Transverse colon (tissue), 4 donors: Measurements from ENCODE around the gene ACACA. TPM values are rescaled to one million over a fixed set of nuclear protein-coding genes. Genes with fewer than 3 reads are reported as not detected.

Source experiments
- DNase-seq: peaks from one replicate; pipeline ENCODE4 v3.0.0-alpha.2; 2019
- H3K27ac ChIP-seq, 4 donors: fragments of 200-600 bp; sonication (generic); 2 replicates each; pipeline ENCODE4 v1.5.1; 2016 to 2018; ENCODE audit warnings: inconsistent platforms in 4 of 4
- H3K27me3 ChIP-seq: fragments of 200-600 bp; sonication (generic); 2 replicates; pipeline ENCODE4 v1.5.1; 2017; ENCODE audit warnings: inconsistent platforms
- H3K36me3 ChIP-seq, 4 donors: fragments of 200-600 bp; sonication (generic); 2 replicates each; pipeline ENCODE4 v1.5.1; 2017 to 2019; ENCODE audit warnings: inconsistent platforms in 4 of 4
- H3K4me1 ChIP-seq, 4 donors: fragments of 200-600 bp; sonication (generic); 2 replicates each; pipeline ENCODE4 v1.5.1; 2017 to 2020; ENCODE audit warnings: inconsistent platforms in 4 of 4
- H3K4me3 ChIP-seq, 4 donors: fragments of 200-600 bp; sonication (generic); 1 replicate in 1 of 4; 2 replicates in 3 of 4; pipeline versions ENCODE4 v1.5.1 to v1.6.1; 2017 to 2019; ENCODE audit warnings: inconsistent platforms in 4 of 4
- H3K9me3 ChIP-seq, 2 donors: fragments of 200-600 bp; sonication (generic); 2 replicates each; pipeline ENCODE4 v1.5.1; 2017 to 2019; ENCODE audit warnings: inconsistent platforms in 2 of 2
- CTCF ChIP-seq, 5 experiments: fragments of 200-600 bp in 3 of 5; fragments of 450-650 bp in 2 of 5; sonication (generic) in 3 of 5; IDR thresholded peaks; 1 replicate in 2 of 5; 2 replicates in 3 of 5; pipeline ENCODE4 v1.5.1; 2016 to 2017; ENCODE audit warnings: antibody characterized with exemption in 5 of 5, inconsistent platforms in 3 of 5, mild to moderate bottlenecking in 2 of 5, moderate library complexity in 1 of 5
- EP300 ChIP-seq: sonication (generic); formaldehyde crosslinking; IDR thresholded peaks from one replicate; pipeline ENCODE4 v1.6.1; 2017; ENCODE audit warnings: antibody characterized with exemption, low read depth
- POLR2A ChIP-seq: fragments of 450-650 bp; IDR thresholded peaks from one replicate; pipeline ENCODE4 v1.6.1; 2016; ENCODE audit warnings: antibody characterized with exemption, mild to moderate bottlenecking, moderate library complexity
- POLR2AphosphoS5 ChIP-seq, 3 donors: sonication (generic); formaldehyde crosslinking; IDR thresholded peaks; one replicate each; pipeline ENCODE4 v1.6.1; 2016; ENCODE audit warnings: antibody characterized with exemption in 3 of 3
- WGBS, 2 donors: methylation state at CpG; one replicate each; pipeline ENCODE4 v1.1.5; 2018; ENCODE audit warnings: low coverage in 1 of 2; 5-methylcytosine and 5-hydroxymethylcytosine counted together
- in situ Hi-C, 4 donors: fragments of 200-750 bp; cut with MboI; loops; one replicate each; pipeline versions ENCODE4 v1.15.0 to v1.15.1; 2017; ENCODE audit warnings: low sequenced_read_pairs in 3 of 4, low pct_ligation_motif_present in 1 of 4, low pct_unique_long_range_greater_than_20kb in 1 of 4
- intact Hi-C: fragments of 100-400 bp; cut with DNase I; formaldehyde crosslinking; loops from one replicate; pipeline ENCODE4 v1.15.1; 2023; ENCODE audit warnings: low total_unique reads
- total RNA-seq, 4 donors: library from RNA; depleted of rRNA; stranded (reverse); fragments of >200 nt; gene quantifications; one replicate each; pipeline ENCODE4 v1.1.0, GENCODE V29; 2016

Gene ACACA
- total RNA-seq, 4 donors from 2014 or later: 21.7 to 173 (median 23.9) TPM

- 89 to 100% methylated on average over 5 of the region's 5 CpGs for WGBS, 2 donors
- intact Hi-C loops: no loop called here
- no peaks in the 10 kb centered on the region for H3K9me3 ChIP-seq
- H3K27ac ChIP-seq: no peak overlapping the region
- H3K36me3 ChIP-seq: peaks cover 0 to 5% (median 0%) of the 10 kb centered on the region in 4 donors
- DNase-seq: no peak
- in situ Hi-C loops: no loop called here
- no peaks in the 10 kb centered on the region for H3K27me3 ChIP-seq
- peaks cover 0 to 6% (median 2%) of the 10 kb centered on the region in 4 donors for H3K4me1 ChIP-seq
- H3K4me3 ChIP-seq: no peak overlapping the region
- no peak for TF ChIP-seq EP300
- no peak for TF ChIP-seq POLR2AphosphoS5 (IDR thresholded peaks at IDR 0.05)
- no peak for TF ChIP-seq CTCF (IDR thresholded peaks at IDR 0.05)
- TF ChIP-seq POLR2A: no peak
Observed at GRCh38 chr17:37142294-37142896, 264.2 kb downstream of the ACACA start.

GRCh38 chr17:37138571-37139120, 268.0 kb downstream of the ACACA start:
- no peaks in the 10 kb centered on the region for H3K27me3 ChIP-seq
- no peak for TF ChIP-seq CTCF (IDR thresholded peaks at IDR 0.05)
- in situ Hi-C loops (no loop called here), intact Hi-C loops (no loop called here)
- H3K4me1 ChIP-seq: no peaks in the 10 kb centered on the region
- WGBS, 2 donors: 83 to 84% methylated on average over 1 of the region's 1 CpG
- H3K27ac ChIP-seq: no peak overlapping the region
- DNase-seq: no peak
- no peaks in the 10 kb centered on the region for H3K36me3 ChIP-seq
- H3K9me3 ChIP-seq: no peaks in the 10 kb centered on the region
- H3K4me3 ChIP-seq: no peak overlapping the region

- H3K9me3 ChIP-seq: no peaks in the 10 kb centered on the region
Observed at GRCh38 chr17:37137906-37138514, 268.6 kb downstream of the ACACA start.

More at GRCh38 chr17:37137906-37138514, 268.6 kb downstream of the ACACA start:
- H3K27me3 ChIP-seq: no peaks in the 10 kb centered on the region
- H3K4me1 ChIP-seq: no peaks in the 10 kb centered on the region
- H3K36me3 ChIP-seq: no peaks in the 10 kb centered on the region
- no peak overlapping the region for H3K4me3 ChIP-seq
- in situ Hi-C loops: no loop called here
- H3K27ac ChIP-seq: no peak overlapping the region
- intact Hi-C loops: no loop called here
- 86 to 95% methylated on average over 6 of the region's 6 CpGs for WGBS, 2 donors
- no peak for DNase-seq
- TF ChIP-seq POLR2A (no peak), EP300 (no peak), CTCF (IDR thresholded peaks at IDR 0.05) (no peak), POLR2AphosphoS5 (IDR thresholded peaks at IDR 0.05) (no peak)
